SU-DHL-6 (cell line): ENCODE results near the gene PIP4K2B.
"Not testable (repeated sequence)": the region's sequence is repeated elsewhere in the genome, so short reads cannot be mapped to it uniquely, and the experiment has no call there.

Experiments
- H2AFZ ChIP-seq: fragments of 200-600 bp; sonication (generic); 2 replicates; pipeline ENCODE4 v1.6.1; 2014; ENCODE audit warnings: low read depth, mild to moderate bottlenecking, moderate library complexity, mixed read lengths, antibody characterized with exemption, low read length; ENCODE audit not compliant: severe bottlenecking
- H3F3A ChIP-seq: fragments of 200-600 bp; shearing (Covaris generic); 2 replicates; pipeline ENCODE4 v1.6.0; 2016; ENCODE audit warnings: antibody characterized with exemption, mild to moderate bottlenecking; ENCODE audit not compliant: insufficient read depth
- H3K27ac ChIP-seq: fragments of 200-600 bp; sonication (generic); 2 replicates; pipeline ENCODE4 v1.5.1; 2016; ENCODE audit warnings: low read depth, mild to moderate bottlenecking, low read length, moderate library complexity, mixed read lengths
- H3K27me3 ChIP-seq: fragments of 200-600 bp; sonication (generic), shearing (Covaris generic); 2 replicates; pipeline ENCODE4 v1.6.0; 2014; ENCODE audit warnings: mild to moderate bottlenecking, low read length
- H3K36me3 ChIP-seq: fragments of 200-600 bp; sonication (generic); 2 replicates; pipeline ENCODE4 v1.6.1; 2014; ENCODE audit warnings: mild to moderate bottlenecking, low read length, mixed read lengths
- H3K4me2 ChIP-seq: fragments of 300-600, 200-600 bp; shearing (Covaris generic), sonication (generic); 2 replicates; pipeline ENCODE4 v1.6.0; 2014; ENCODE audit warnings: low read length, low read depth, mild to moderate bottlenecking; ENCODE audit not compliant: poor library complexity, severe bottlenecking
- H3K4me3 ChIP-seq: fragments of 200-600 bp; sonication (generic); 2 replicates; pipeline ENCODE4 v1.5.1; 2014; ENCODE audit warnings: antibody characterized with exemption, low read length, mild to moderate bottlenecking, mixed read lengths; ENCODE audit not compliant: insufficient read depth, poor library complexity, severe bottlenecking
- H3K79me2 ChIP-seq: fragments of 200-600 bp; sonication (generic); 2 replicates; pipeline ENCODE4 v1.6.1; 2014; ENCODE audit warnings: mild to moderate bottlenecking, low read length, moderate library complexity; ENCODE audit not compliant: insufficient read depth
- H3K9ac ChIP-seq: fragments of 200-600 bp; sonication (generic); 2 replicates; pipeline ENCODE4 v1.7.0; 2014; ENCODE audit warnings: mild to moderate bottlenecking, low read length
- H3K9me2 ChIP-seq: fragments of 200-600 bp; sonication (generic); replicated peaks from 2 replicates; pipeline ENCODE4 v1.6.1; 2014; ENCODE audit warnings: low read length; ENCODE audit not compliant: insufficient read depth
- H3K9me3 ChIP-seq: fragments of 200-600 bp; sonication (generic); 2 replicates; pipeline ENCODE4 v1.6.1; 2014; ENCODE audit warnings: low read length, mixed read lengths; ENCODE audit not compliant: insufficient read depth
- H4K20me1 ChIP-seq: fragments of 200-600 bp; sonication (generic); 2 replicates; pipeline ENCODE4 v1.6.1; 2014; ENCODE audit warnings: low read depth, mild to moderate bottlenecking, antibody characterized with exemption, low read length, moderate library complexity, mixed read lengths
- EZH2phosphoT487 ChIP-seq: fragments of 200-600 bp; sonication (generic), shearing (Covaris generic); conservative IDR thresholded peaks from 2 replicates; pipeline ENCODE4 v1.6.1; 2018; ENCODE audit warnings: mild to moderate bottlenecking, antibody characterized with exemption, low read length, moderate library complexity, mixed read lengths
- TF ChIP-seq, protein P1 (sequence below): fragments of 200-600 bp; sonication (generic); IDR thresholded peaks from one replicate; pipeline ENCODE4 v1.5.1; 2017; ENCODE audit warnings: antibody characterized with exemption, mild to moderate bottlenecking, low read length, moderate library complexity; ENCODE audit not compliant: insufficient read depth, poor library complexity, severe bottlenecking

PIP4K2B gene

DNA sequence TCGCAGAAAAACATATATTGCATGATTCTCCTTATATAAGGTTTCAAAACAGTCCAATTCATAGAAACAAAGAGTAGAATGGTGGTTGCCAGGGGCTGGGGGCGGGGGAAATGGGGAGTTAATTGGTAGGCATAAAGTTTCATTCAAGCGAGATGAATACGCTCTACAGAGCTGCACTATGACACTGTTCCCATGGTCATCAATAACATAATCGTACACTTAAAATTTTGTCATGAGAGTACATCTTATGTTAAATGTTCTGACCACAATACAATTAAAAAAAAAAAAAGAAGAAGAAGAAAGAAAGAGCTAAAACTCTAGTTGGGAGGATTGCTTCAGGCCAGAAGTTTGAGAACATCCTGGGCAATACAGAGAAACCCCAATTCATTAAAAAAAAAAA is 5.1 kb downstream of the PIP4K2B start:
- no peak for TF ChIP-seq EZH2phosphoT487
- TF ChIP-seq, protein P1, sequence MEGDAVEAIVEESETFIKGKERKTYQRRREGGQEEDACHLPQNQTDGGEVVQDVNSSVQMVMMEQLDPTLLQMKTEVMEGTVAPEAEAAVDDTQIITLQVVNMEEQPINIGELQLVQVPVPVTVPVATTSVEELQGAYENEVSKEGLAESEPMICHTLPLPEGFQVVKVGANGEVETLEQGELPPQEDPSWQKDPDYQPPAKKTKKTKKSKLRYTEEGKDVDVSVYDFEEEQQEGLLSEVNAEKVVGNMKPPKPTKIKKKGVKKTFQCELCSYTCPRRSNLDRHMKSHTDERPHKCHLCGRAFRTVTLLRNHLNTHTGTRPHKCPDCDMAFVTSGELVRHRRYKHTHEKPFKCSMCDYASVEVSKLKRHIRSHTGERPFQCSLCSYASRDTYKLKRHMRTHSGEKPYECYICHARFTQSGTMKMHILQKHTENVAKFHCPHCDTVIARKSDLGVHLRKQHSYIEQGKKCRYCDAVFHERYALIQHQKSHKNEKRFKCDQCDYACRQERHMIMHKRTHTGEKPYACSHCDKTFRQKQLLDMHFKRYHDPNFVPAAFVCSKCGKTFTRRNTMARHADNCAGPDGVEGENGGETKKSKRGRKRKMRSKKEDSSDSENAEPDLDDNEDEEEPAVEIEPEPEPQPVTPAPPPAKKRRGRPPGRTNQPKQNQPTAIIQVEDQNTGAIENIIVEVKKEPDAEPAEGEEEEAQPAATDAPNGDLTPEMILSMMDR = no peak

DNA sequence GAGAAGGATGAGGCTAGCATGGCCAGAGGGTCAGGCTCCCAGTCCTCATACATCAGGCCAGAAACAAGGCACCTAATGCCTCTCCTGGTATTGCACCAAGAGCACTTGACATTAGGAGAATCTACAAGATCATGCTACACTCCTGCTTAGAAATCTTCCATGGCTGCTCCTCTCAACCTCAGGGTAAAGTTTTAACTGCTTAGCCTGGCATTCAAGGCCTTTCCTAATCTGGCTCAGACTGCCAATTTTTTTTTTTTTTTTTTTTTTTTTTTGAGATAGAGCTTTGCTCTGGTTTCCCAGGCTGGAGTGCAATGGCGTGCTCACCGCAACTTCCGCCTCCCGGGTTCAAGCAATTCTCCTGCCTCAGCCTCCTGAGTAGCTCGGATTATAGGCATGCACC is 8.2 kb downstream of the PIP4K2B start:
- H3K79me2 ChIP-seq = peaks cover 20% of the 10 kb centered on the region; the same call in 1 of the 2 replicates
- H4K20me1 ChIP-seq = no peaks in the 10 kb centered on the region
- no peak for TF ChIP-seq EZH2phosphoT487
- TF ChIP-seq, protein P1 = no peak

More for the DNA sequence above, 5.1 kb downstream of the PIP4K2B start:
- no peaks in the 10 kb centered on the region for H3K9me3 ChIP-seq
- no peaks in the 10 kb centered on the region for H4K20me1 ChIP-seq
- no peak overlapping the region for H2AFZ ChIP-seq
- no peaks in the 10 kb centered on the region for H3K9me2 ChIP-seq
- H3K27ac ChIP-seq = no peak overlapping the region
- peaks cover 48% of the 10 kb centered on the region for H3K79me2 ChIP-seq
- no peak overlapping the region for H3K9ac ChIP-seq
- no peaks in the 10 kb centered on the region for H3K27me3 ChIP-seq
- H3K36me3 ChIP-seq = no peaks in the 10 kb centered on the region
- H3F3A ChIP-seq = peaks cover 5% of the 10 kb centered on the region
- no peak overlapping the region for H3K4me2 ChIP-seq
- no peak overlapping the region for H3K4me3 ChIP-seq

DNA sequence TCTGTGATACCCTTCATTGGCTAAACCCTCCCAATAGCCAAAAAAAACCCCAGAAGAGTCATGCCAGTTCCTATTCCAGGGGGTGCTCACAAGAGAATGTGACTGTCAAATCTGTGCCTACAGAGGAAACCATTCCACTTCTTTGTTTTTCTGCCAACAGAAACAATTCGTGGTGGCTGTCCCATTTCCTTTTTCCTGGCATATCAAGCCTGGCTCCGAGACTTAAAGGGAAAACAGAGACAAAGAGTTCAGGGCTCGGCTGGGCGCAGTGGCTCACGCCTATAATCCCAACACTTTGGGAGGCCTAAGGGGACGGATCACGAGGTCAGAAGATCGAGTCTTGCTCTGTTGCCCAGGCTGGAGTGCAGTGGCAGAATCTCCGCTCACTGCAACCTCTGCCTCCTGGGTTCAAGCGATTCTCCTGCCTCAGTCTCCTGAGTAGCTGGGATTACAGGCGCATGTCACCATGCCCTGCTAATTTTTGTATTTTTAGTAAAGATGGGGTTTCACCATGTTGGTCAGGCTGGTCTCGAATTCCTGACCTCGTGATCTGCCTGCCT is 9.1 kb downstream of the PIP4K2B start:
- H3K4me2 ChIP-seq, H3K36me3 ChIP-seq, H3K27me3 ChIP-seq, H3K4me3 ChIP-seq, H3K9me3 ChIP-seq, H2AFZ ChIP-seq, H3K27ac ChIP-seq, H3K9ac ChIP-seq, H3F3A ChIP-seq, H4K20me1 ChIP-seq, H3K9me2 ChIP-seq: not testable (repeated sequence)
- peaks cover 12% of the 10 kb centered on the region; the same call in 1 of the 2 replicates for H3K79me2 ChIP-seq

More for the DNA sequence above, 8.2 kb downstream of the PIP4K2B start:
- H3K9me2 ChIP-seq = no peaks in the 10 kb centered on the region
- no peak overlapping the region for H3K9ac ChIP-seq
- H3K9me3 ChIP-seq = no peaks in the 10 kb centered on the region
- no peak overlapping the region for H2AFZ ChIP-seq
- no peaks in the 10 kb centered on the region for H3K36me3 ChIP-seq
- no peaks in the 10 kb centered on the region for H3K27me3 ChIP-seq
- no peak overlapping the region for H3K27ac ChIP-seq
- H3K4me3 ChIP-seq = no peak overlapping the region
- no peak overlapping the region for H3K4me2 ChIP-seq
- H3F3A ChIP-seq = no peaks in the 10 kb centered on the region

DNA sequence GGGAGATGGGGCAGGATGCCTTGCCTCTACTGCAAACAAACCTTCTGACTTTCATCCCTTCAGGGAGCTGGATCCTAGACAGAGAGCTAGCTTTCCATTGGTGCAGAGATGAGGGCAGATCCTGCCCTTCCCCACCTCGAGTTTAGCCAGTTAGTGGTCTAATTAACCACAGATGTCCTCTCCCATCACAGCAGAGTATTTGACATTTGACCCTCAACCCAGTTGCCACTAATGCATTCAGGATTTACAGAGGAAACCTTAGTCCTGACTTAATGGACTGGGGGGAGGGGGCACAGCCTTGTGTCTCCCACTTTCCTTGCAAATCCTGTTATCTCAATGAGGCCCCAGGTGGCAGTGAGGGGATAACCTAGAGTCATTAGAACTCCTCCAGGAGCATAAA is 10.2 kb downstream of the PIP4K2B start:
- Histone ChIP-seq H3K79me2 (0 out of 2 replicates have a peak, but pooled peaks cover 8% of the 10 kb centered on the region), H3K27me3 (no peaks in the 10 kb centered on the region), H2AFZ (no peak overlapping the region), H3K9me2 (no peaks in the 10 kb centered on the region), H3K4me2 (no peak overlapping the region), H4K20me1 (no peaks in the 10 kb centered on the region), H3K36me3 (no peaks in the 10 kb centered on the region), H3K4me3 (no peak overlapping the region), H3K9ac (no peak overlapping the region), H3F3A (no peaks in the 10 kb centered on the region), H3K9me3 (no peaks in the 10 kb centered on the region), H3K27ac (no peak overlapping the region)
- TF ChIP-seq EZH2phosphoT487 = no peak
- TF ChIP-seq, protein P1 = no peak

DNA sequence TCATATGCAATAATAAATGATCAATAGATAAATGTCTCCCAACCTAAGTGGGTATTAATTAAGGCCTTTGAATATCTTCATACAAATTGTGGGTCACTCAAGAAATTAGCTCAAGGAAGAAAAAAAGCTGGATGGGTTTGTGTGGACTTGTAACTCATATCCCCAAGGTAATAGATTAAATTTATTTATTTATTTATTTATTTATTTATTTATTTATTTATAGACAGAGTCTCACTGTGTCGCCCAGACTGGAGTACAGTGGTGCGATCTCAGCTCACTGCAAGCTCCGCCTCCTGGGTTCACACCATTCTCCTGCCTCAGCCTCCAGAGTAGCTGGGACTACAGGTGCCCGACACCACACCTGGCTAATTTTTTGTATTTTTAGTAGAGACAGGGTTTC is 11.4 kb downstream of the PIP4K2B start:
- H4K20me1 ChIP-seq, H2AFZ ChIP-seq, H3K27me3 ChIP-seq, H3K9me3 ChIP-seq, H3K4me3 ChIP-seq, H3K9me2 ChIP-seq, H3K36me3 ChIP-seq, H3K9ac ChIP-seq, H3K79me2 ChIP-seq, H3K4me2 ChIP-seq, H3K27ac ChIP-seq, H3F3A ChIP-seq: not testable (repeated sequence)
